Activated T-cell treated with anti-CD3 and anti-CD28 coated beads, Interleukin-2, amount 50 U/mL, for 24 hours (primary cell): Measurements from ENCODE around the gene TSEN34.

Source experiments
- DNase-seq: peaks from one replicate; pipeline ENCODE4 v3.0.0-alpha.2; 2020
- H3K27ac Mint-ChIP-seq: 2 replicates; pipeline ENCODE4 v1.8.0; 2020; ENCODE audit warnings: mild to moderate bottlenecking, mixed read lengths
- H3K27me3 Mint-ChIP-seq: 2 replicates; pipeline ENCODE4 v1.8.0; 2020; ENCODE audit warnings: mixed read lengths
- H3K36me3 Mint-ChIP-seq: 2 replicates; pipeline ENCODE4 v1.8.0; 2020; ENCODE audit warnings: low read depth, mixed read lengths
- H3K4me1 Mint-ChIP-seq: 2 replicates; pipeline ENCODE4 v1.8.0; 2020; ENCODE audit warnings: low read depth, mixed read lengths
- H3K4me3 Mint-ChIP-seq: 2 replicates; pipeline ENCODE4 v1.8.0; 2020; ENCODE audit warnings: mild to moderate bottlenecking, moderate library complexity, mixed read lengths
- H3K9me3 Mint-ChIP-seq: 2 replicates; pipeline ENCODE4 v1.8.0; 2020; ENCODE audit warnings: mixed read lengths

Gene TSEN34

GRCh38 chr19:54191011-54191810 is at the start of gene TSEN34:
Gene TSEN34, plus strand, starts transcription at chr19:54191308. Its CDS starts 57 bp downstream, at chr19:54191365.
- Mint-ChIP-seq H3K36me3 (peaks cover 68% of the 10 kb centered on the region), H3K27me3 (no peaks in the 10 kb centered on the region), H3K4me3 (peak within 1 kb of the TSS; percentile 84), H3K4me1 (peaks cover 41% of the 10 kb centered on the region), H3K9me3 (no peaks in the 10 kb centered on the region), H3K27ac (peak within 1 kb of the TSS; percentile 99)
- no peak for DNase-seq

- Mint-ChIP-seq H3K36me3 (peaks cover 80% of the 10 kb centered on the region), H3K4me3 (no peak overlapping the region), H3K27me3 (no peaks in the 10 kb centered on the region), H3K9me3 (no peaks in the 10 kb centered on the region), H3K27ac (peak overlapping the region; percentile 56), H3K4me1 (peaks cover 37% of the 10 kb centered on the region)
- DNase-seq, result no peak
Observed at GRCh38 chr19:54141356-54141755, 49.8 kb upstream of the TSEN34 start.

- Mint-ChIP-seq H3K4me1 (peaks cover 31% of the 10 kb centered on the region), H3K36me3 (peaks cover 89% of the 10 kb centered on the region), H3K9me3 (no peaks in the 10 kb centered on the region), H3K4me3 (no peak overlapping the region), H3K27me3 (no peaks in the 10 kb centered on the region), H3K27ac (peak overlapping the region; percentile 64)
- no peak for DNase-seq
Observed at GRCh38 chr19:54142166-54142780, 48.8 kb upstream of the TSEN34 start.

DNA sequence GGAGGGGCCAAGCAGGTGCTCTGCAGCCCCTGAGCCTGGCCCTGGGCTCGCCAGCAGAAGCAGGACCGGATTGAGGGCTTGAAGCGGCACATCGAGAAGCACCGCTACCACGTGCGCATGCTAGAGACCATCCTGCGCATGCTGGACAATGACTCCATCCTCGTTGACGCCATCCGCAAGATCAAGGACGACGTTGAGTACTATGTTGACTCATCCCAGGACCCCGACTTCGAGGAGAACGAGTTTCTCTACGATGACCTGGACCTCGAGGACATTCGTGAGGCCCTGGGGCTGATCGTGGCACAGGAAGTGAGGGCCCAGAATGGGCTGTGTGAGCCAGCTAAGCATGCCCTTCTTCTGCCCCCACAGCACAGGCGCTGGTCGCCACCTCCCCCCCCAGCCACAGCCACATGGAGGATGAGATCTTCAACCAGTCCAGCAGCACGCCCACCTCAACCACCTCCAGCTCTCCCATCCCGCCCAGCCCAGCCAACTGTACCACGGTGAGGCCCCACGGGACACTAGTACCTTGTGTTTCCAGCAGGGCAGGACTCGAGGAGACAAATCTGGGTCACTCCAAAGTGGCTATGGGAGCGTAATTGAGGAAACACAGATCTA is 45.5 kb upstream of the TSEN34 start:
- Mint-ChIP-seq H3K36me3 (peaks cover 94% of the 10 kb centered on the region), H3K27ac (no peak overlapping the region), H3K4me1 (peaks cover 10% of the 10 kb centered on the region), H3K27me3 (no peaks in the 10 kb centered on the region), H3K9me3 (no peaks in the 10 kb centered on the region), H3K4me3 (no peak overlapping the region)
- DNase-seq, result no peak

DNA sequence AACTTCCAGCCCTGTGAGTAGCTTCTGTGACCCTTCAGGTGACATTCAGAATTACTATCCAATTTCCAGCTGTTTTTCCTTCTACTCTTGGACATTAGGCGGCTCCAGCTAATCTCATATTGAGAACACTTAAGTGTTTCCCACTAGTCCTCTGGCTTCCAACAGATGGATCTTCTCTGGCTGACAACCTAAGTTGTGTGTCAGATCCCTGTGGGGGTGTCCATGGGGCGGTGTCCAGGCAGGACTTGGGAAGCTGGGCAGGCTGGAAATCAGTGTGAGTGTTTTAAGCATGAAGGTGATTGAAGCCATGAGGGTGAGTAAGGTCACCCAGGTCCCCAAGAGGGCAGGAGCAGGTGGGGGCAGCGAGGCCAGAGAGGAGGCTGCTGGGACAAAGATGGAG is 43.4 kb upstream of the TSEN34 start:
- H3K4me3 Mint-ChIP-seq, result no peak overlapping the region
- no peaks in the 10 kb centered on the region for H3K9me3 Mint-ChIP-seq
- H3K27me3 Mint-ChIP-seq, result no peaks in the 10 kb centered on the region
- no peak overlapping the region for H3K27ac Mint-ChIP-seq
- peaks cover 2% of the 10 kb centered on the region for H3K4me1 Mint-ChIP-seq
- DNase-seq, result no peak
- peaks cover 95% of the 10 kb centered on the region for H3K36me3 Mint-ChIP-seq

DNA sequence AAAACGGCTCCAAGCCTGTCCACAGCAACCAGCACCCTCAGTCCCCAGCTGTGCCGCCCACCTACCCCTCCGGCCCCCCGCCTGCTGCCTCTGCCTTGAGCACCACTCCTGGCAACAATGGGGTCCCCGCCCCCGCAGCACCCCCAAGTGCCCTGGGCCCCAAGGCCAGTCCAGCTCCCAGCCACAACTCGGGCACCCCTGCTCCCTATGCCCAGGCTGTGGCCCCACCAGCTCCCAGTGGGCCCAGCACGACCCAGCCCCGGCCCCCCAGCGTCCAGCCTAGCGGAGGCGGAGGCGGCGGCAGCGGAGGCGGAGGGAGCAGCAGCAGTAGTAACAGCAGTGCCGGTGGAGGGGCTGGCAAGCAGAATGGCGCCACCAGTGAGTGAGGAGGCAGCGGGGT is 43.0 kb upstream of the TSEN34 start:
- DNase-seq, result no peak
- Mint-ChIP-seq H3K4me1 (peaks cover 2% of the 10 kb centered on the region), H3K36me3 (peaks cover 93% of the 10 kb centered on the region), H3K27me3 (no peaks in the 10 kb centered on the region), H3K4me3 (no peak overlapping the region), H3K9me3 (no peaks in the 10 kb centered on the region), H3K27ac (no peak overlapping the region)

DNA sequence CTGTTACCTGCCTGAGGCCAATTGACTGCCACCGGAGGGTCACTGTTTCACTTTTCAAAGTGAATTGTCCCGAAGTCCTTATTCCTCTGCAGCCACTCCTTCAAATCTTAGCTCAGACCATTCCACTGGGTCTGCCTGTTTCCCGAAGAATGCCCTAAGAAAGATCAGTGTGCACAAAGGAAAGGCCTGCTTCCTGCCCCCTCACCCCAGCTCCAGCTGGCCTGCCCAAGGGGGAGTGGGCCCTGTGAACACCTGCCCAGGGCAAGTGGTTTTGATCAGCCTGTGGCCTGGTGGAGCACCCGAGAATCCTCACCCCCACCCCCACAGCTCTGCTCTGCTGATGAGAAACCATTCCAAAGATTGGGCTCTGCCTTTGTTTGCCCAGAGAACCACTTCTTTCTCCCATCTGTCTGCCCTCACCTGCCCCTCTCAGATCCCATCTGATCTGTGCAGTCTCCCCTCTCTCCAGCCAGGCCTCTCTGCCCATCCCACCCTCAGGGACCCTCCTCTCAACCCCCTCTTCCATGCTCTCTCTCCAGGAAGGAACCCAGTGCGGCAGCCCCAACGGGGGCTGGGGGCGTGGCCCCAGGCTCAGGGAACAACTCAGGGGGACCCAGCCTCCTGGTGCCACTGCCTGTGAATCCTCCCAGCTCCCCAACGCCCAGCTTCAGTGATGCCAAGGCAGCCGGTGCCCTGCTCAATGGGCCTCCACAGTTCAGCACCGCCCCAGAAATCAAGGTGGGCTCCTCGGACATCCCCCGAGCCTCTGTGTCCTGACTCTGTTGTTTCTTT is 41.9 kb upstream of the TSEN34 start:
- Mint-ChIP-seq H3K27ac (peak overlapping the region; percentile 68), H3K4me3 (no peak overlapping the region), H3K36me3 (peaks cover 93% of the 10 kb centered on the region), H3K27me3 (no peaks in the 10 kb centered on the region), H3K4me1 (peaks cover 13% of the 10 kb centered on the region), H3K9me3 (no peaks in the 10 kb centered on the region)
- DNase-seq, result no peak

DNA sequence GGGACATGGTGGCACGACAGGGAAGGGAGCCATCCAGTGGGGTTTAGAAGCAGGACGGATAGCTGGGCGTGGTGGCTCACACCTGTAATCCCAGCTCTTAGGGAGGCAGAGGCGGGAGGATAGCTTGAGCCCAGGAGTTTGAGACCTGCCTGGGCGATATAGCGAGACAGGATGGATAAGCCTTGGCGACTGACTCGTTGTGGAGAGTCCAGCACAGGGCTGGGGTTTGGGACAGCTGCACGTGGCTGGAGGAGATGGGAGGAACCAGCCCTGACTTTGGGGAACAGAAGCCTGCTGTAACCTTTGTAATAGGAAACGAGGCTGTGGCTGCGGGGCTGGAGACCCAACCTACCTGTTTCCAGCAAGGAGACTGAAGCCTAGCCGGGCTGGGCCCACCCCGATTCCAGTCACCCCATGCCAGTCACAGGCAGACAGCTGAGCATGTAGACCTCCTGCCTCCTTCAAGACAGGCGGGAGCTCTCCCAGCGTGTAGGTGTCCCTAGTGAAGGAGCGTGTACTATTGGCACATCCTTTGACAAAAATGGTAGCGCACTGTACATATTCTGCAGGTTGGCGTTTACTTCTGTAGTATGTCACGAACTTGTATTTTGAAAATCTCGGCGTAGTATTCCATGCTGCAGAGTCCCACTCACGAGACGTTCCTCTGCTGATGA is 39.6 kb upstream of the TSEN34 start:
- Mint-ChIP-seq H3K9me3 (no peaks in the 10 kb centered on the region), H3K36me3 (peaks cover 90% of the 10 kb centered on the region), H3K4me1 (peaks cover 24% of the 10 kb centered on the region), H3K4me3 (no peak overlapping the region), H3K27ac (peak overlapping the region; percentile 40), H3K27me3 (no peaks in the 10 kb centered on the region)
- no peak for DNase-seq

GRCh38 chr19:54152267-54152666 is 38.8 kb upstream of the TSEN34 start:
- H3K9me3 Mint-ChIP-seq, result no peaks in the 10 kb centered on the region
- H3K27me3 Mint-ChIP-seq, result no peaks in the 10 kb centered on the region
- peaks cover 90% of the 10 kb centered on the region for H3K36me3 Mint-ChIP-seq
- H3K4me1 Mint-ChIP-seq, result peaks cover 30% of the 10 kb centered on the region
- H3K27ac Mint-ChIP-seq, result no peak overlapping the region
- DNase-seq, result no peak
- no peak overlapping the region for H3K4me3 Mint-ChIP-seq

DNA sequence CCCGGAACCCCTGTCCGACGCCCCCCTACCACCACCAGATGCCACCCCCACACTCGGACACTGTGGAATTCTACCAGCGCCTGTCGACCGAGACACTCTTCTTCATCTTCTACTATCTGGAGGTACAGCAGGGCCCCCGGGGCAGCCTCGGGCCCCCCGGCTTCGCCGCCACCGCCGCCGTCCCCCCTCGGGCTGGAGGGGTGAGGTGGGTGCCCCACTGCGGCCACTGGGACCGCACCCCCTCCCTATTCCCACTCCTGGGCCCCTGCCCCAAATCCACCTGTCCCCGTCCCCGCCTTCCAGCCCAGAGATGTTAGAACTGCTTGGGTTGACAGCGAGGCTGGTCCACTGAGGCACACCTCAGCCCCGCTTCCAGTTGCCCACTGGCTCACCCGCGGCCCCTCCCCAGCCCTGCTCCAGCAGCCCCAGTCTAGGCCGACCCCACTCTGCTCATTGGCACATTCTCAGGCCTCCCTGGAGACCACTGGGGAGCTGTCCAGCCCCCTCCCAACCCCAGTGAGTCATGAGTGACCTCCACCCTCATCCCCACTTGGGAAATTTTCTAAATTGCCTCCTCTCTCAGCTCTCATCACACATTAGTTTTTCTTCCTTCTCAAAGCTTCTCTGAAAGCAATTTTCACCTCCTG is 38.1 kb upstream of the TSEN34 start:
- peak overlapping the region; percentile 91 for H3K27ac Mint-ChIP-seq
- peaks cover 90% of the 10 kb centered on the region for H3K36me3 Mint-ChIP-seq
- peaks cover 31% of the 10 kb centered on the region for H3K4me1 Mint-ChIP-seq
- no peak overlapping the region for H3K4me3 Mint-ChIP-seq
- no peaks in the 10 kb centered on the region for H3K9me3 Mint-ChIP-seq
- no peak for DNase-seq
- no peaks in the 10 kb centered on the region for H3K27me3 Mint-ChIP-seq

GRCh38 chr19:54153731-54154326 is 37.3 kb upstream of the TSEN34 start:
- Mint-ChIP-seq H3K36me3 (peaks cover 94% of the 10 kb centered on the region), H3K27ac (peak overlapping the region; percentile 91), H3K27me3 (no peaks in the 10 kb centered on the region), H3K4me3 (no peak overlapping the region), H3K4me1 (peaks cover 40% of the 10 kb centered on the region), H3K9me3 (no peaks in the 10 kb centered on the region)
- no peak for DNase-seq

DNA sequence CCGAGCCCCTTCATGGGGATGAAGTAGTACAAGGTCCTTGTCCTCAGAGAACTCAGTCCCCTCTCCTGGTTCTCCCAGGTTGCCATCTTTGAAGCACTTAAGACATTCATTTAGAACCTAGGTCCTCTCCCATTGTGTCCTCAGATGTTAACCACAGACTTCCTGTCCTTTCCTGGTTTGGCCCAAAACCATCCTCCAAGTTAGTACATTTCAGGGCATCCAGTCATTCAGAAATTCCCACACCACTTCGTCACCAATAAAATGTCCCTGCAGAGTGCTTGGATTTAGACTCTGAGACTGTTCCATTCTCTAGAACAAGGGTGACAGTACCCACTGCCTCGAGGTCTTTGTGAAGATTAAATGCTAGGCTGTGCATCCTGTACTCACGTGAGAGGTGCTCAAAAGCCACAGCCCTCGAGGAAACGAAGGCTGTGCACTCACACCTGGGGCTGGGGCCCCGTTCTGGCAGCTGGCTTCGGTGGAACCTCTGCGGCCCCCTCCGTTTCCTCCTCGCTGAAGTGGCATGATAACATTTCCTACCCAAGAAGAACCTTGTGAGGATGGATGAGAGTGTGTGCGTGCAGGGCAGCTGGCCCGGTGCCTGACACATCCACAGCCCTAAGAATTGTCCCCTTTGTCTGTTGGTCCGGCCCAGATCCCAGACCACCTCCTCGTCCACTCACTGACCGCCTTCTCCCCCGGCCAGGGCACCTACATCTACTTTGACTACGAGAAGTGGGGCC is 36.3 kb upstream of the TSEN34 start:
- peak overlapping the region; percentile 91 for H3K27ac Mint-ChIP-seq
- no peaks in the 10 kb centered on the region for H3K27me3 Mint-ChIP-seq
- peaks cover 89% of the 10 kb centered on the region for H3K36me3 Mint-ChIP-seq
- peaks cover 44% of the 10 kb centered on the region for H3K4me1 Mint-ChIP-seq
- H3K9me3 Mint-ChIP-seq, result no peaks in the 10 kb centered on the region
- DNase-seq, result peak; percentile 49
- H3K4me3 Mint-ChIP-seq, result no peak overlapping the region

DNA sequence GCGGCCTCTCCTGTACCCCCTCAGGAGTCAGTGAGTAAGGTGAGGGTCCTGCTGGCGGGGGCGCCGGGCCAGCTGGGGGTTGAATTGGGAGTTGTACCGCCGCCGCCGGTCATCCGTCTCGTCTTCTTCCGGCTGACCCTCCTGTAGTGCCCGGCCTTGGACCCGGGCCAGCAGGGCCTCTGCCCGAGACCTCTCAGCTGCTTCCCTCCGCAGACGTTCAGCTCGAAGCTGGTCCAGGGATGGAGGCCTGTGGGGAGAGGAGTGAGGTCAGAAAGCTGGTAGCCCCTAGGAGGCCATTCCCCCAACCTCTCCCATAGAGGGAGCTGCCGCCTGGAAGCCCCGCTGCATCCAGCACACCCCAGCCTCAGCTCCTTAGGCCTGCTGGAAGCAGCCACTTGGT is 35.4 kb upstream of the TSEN34 start:
- Mint-ChIP-seq H3K27me3 (no peaks in the 10 kb centered on the region), H3K4me1 (peaks cover 52% of the 10 kb centered on the region), H3K36me3 (peaks cover 84% of the 10 kb centered on the region), H3K27ac (peak overlapping the region; percentile 72), H3K4me3 (no peak overlapping the region), H3K9me3 (no peaks in the 10 kb centered on the region)
- no peak for DNase-seq
